WERI-Rb-1 (cell line): ENCODE data around the gene PDLIM1.

Experiments
- DNase-seq: peaks from one replicate; pipeline ENCODE4 v3.0.0-alpha.2; 2020
- H3K27ac ChIP-seq: fragments of 250-450 bp; sonication (Bioruptor Pico); 2 replicates; pipeline ENCODE4 v1.5.1; 2020; ENCODE audit warnings: mild to moderate bottlenecking, moderate library complexity
- H3K27me3 ChIP-seq: fragments of 250-450 bp; sonication (Bioruptor Pico); 2 replicates; pipeline ENCODE4 v1.5.1; 2021; ENCODE audit warnings: mild to moderate bottlenecking, low read depth, moderate library complexity; ENCODE audit not compliant: insufficient read depth, severe bottlenecking
- H3K36me3 ChIP-seq: fragments of 250-450 bp; sonication (Bioruptor Pico); 2 replicates; pipeline ENCODE4 v1.5.1; 2020; ENCODE audit warnings: mild to moderate bottlenecking, moderate library complexity
- H3K4me3 ChIP-seq: 2 replicates; pipeline ENCODE4 v1.5.1; 2011; ENCODE audit warnings: low read depth, mild to moderate bottlenecking, control low read depth, low read length
- H3K9me3 ChIP-seq: fragments of 250-450 bp; sonication (Bioruptor Pico); 2 replicates; pipeline ENCODE4 v1.5.1; 2021; ENCODE audit warnings: mild to moderate bottlenecking, moderate library complexity; ENCODE audit not compliant: severe bottlenecking
- TF ChIP-seq, protein P1 (sequence below): IDR thresholded peaks from 2 replicates; pipeline ENCODE4 v1.5.1; 2011; ENCODE audit warnings: low read depth, mild to moderate bottlenecking, control low read depth, inconsistent platforms, low read length

PDLIM1 gene

DNA sequence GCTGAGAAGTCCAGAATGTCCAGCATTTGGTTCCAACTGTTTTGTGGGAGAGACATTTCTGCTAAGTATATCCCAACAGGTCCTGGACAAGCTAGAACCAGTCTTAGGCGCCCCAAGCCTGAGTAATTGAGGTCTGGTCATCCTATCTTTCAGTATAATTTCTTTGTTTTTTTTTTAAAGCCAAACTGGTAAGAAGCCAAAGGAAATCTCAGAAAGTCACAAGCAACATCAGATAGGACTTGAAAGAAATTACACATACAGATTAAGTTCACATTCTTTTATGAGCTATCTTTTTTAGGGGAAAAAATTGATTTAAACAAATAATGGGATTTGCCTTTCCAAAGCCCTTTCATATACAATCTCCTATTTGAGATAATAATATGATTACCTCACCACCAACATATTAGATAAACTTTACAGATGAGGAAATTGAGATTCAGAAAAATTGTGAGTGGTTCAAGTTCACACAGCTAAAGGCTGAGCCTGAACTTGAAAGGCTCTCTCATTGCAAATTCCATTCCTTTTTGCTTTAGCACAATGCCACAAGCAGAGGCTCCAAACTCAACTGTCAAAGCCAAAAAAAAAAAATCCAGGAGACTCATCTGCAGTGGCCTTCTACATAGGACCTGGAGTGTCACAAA, 15.0 kb downstream of the PDLIM1 start:
- Histone ChIP-seq H3K4me3 (no peak overlapping the region), H3K27ac (no peak overlapping the region), H3K9me3 (no peaks in the 10 kb centered on the region), H3K36me3 (peaks cover 2% of the 10 kb centered on the region), H3K27me3 (no peaks in the 10 kb centered on the region)
- DNase-seq, result no peak
- TF ChIP-seq, protein P1, sequence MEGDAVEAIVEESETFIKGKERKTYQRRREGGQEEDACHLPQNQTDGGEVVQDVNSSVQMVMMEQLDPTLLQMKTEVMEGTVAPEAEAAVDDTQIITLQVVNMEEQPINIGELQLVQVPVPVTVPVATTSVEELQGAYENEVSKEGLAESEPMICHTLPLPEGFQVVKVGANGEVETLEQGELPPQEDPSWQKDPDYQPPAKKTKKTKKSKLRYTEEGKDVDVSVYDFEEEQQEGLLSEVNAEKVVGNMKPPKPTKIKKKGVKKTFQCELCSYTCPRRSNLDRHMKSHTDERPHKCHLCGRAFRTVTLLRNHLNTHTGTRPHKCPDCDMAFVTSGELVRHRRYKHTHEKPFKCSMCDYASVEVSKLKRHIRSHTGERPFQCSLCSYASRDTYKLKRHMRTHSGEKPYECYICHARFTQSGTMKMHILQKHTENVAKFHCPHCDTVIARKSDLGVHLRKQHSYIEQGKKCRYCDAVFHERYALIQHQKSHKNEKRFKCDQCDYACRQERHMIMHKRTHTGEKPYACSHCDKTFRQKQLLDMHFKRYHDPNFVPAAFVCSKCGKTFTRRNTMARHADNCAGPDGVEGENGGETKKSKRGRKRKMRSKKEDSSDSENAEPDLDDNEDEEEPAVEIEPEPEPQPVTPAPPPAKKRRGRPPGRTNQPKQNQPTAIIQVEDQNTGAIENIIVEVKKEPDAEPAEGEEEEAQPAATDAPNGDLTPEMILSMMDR, result no peak

DNA sequence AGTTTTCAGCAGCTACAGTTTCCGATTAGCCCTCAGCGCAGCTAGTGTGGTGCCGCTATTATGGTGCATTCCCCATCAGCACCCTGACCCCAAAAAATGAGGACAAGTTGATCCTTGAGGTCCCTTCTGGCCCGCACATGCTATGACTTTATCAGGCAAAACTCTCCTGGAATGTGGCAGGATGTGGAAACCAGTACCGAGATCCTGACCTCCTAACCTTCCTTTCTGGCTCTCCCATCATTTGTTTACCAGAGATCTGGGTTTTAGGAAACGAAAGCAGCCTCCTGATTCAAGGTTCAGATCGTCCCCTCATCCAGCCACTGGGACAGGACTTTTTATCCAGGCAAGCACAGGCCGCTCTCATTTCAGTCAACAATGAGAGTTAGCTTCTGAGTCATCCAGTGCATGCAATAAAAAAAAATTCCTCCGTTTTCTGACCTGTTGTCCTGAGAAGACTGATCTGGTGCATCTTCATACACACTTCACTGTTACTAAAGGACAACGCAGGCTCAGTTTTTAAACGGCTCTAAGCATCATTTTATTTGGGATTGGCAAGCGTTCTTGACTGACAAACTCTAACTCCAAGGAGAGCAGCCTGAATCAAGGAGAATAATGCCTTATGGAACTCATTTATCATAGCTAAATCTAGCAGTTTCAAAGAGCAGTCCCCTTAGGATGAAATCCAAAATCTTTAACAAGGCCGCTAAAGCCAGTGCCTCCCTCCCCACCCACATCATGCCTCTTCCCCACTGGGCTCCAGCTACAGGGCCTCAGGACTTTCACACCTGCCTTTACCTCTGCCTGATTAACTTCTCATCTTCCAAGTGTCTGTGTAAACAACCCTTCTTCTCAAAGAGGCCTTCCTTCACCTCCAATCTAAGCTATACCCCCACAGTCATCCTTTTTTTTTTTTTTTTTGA, 17.1 kb downstream of the PDLIM1 start:
- Histone ChIP-seq H3K4me3 (no peak overlapping the region), H3K9me3 (no peaks in the 10 kb centered on the region), H3K27ac (no peak overlapping the region), H3K27me3 (no peaks in the 10 kb centered on the region), H3K36me3 (peaks cover 21% of the 10 kb centered on the region)
- TF ChIP-seq, protein P1, result no peak
- DNase-seq, result no peak

DNA sequence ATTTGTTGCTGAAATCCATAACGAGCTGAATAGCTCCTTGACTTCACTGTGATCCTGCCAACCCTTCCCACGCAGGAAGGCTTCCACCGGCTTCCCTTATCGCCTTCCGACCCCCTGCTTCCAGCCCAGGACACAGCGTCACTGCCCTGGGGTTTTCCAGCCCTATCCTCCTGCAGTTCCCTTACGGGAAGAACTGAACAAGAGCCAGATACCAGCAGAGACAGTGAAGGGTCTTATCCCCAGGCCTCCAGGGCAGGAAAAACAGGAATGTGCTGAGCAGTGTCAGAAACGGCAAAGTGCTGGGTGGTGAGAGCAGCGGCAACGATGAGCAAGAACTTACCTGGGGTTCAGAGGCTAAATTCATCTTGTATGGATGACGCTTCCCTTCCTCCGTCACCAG, 22.4 kb downstream of the PDLIM1 start:
- no peaks in the 10 kb centered on the region for H3K9me3 ChIP-seq
- TF ChIP-seq, protein P1, result no peak
- H3K27me3 ChIP-seq, result no peaks in the 10 kb centered on the region
- DNase-seq, result no peak
- H3K4me3 ChIP-seq, result no peak overlapping the region
- H3K27ac ChIP-seq, result no peak overlapping the region
- H3K36me3 ChIP-seq, result peaks cover 59% of the 10 kb centered on the region

DNA sequence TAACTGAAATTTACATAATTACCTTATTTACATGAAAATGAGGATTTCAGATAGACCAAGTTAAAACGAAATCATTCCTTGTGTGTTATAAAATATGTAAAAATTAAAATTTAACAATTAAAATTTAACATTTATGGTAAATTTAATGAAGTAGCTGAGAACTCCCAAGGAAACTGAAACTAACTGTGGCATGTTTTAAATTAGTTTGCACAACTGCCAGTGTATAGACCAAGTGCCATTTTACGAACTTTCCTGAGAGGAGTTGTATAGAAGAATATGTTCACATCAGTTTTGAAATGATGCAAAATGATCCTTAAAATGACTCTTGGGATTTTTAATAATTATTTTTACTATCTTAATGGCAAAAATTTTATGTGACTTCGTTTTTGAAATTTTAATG, 23.6 kb downstream of the PDLIM1 start:
- no peak overlapping the region for H3K27ac ChIP-seq

DNA sequence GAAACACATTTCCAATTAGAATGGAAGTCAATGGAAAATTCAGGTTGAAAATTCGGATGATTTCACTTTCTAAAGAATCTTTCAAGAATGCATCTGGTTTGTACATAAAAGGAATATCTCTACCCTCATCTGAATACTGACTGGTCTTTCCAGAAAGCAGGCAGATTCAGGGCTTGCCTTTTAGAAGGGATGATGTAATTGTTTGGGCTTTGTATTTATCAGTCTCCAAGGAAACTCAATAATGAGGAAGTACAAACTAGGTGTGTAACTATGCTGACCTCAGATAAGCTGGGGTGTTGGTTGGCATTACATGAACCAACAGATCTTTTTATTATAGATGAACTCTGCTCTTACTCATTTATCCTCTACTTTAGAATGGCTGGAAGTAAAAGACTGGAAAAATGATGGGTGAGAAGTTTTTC, 24.1 kb downstream of the PDLIM1 start:
- DNase-seq, result no peak
- no peaks in the 10 kb centered on the region for H3K27me3 ChIP-seq
- TF ChIP-seq, protein P1, result no peak
- H3K36me3 ChIP-seq, result peaks cover 67% of the 10 kb centered on the region
- no peak overlapping the region for H3K27ac ChIP-seq
- H3K9me3 ChIP-seq, result no peaks in the 10 kb centered on the region
- H3K4me3 ChIP-seq, result no peak overlapping the region

More for the DNA sequence above, 23.6 kb downstream of the PDLIM1 start:
- Histone ChIP-seq H3K36me3 (peaks cover 63% of the 10 kb centered on the region), H3K27me3 (no peaks in the 10 kb centered on the region), H3K9me3 (no peaks in the 10 kb centered on the region), H3K4me3 (no peak overlapping the region)
- no peak for DNase-seq
- TF ChIP-seq, protein P1, result no peak
